GM12874 (cell line): ENCODE results near the gene DXO.

Experiments used
- TF ChIP-seq, protein P1 (sequence below): IDR thresholded peaks from 2 replicates; pipeline ENCODE4 v1.5.1; 2011; ENCODE audit warnings: low read depth, mild to moderate bottlenecking, control low read depth, low read length, moderate library complexity; ENCODE audit not compliant: insufficient read depth

The DXO gene

GRCh38 chr6:31956796-31957195 lies 15.1 kb downstream of the DXO start:
- TF ChIP-seq, protein P1, sequence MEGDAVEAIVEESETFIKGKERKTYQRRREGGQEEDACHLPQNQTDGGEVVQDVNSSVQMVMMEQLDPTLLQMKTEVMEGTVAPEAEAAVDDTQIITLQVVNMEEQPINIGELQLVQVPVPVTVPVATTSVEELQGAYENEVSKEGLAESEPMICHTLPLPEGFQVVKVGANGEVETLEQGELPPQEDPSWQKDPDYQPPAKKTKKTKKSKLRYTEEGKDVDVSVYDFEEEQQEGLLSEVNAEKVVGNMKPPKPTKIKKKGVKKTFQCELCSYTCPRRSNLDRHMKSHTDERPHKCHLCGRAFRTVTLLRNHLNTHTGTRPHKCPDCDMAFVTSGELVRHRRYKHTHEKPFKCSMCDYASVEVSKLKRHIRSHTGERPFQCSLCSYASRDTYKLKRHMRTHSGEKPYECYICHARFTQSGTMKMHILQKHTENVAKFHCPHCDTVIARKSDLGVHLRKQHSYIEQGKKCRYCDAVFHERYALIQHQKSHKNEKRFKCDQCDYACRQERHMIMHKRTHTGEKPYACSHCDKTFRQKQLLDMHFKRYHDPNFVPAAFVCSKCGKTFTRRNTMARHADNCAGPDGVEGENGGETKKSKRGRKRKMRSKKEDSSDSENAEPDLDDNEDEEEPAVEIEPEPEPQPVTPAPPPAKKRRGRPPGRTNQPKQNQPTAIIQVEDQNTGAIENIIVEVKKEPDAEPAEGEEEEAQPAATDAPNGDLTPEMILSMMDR, result no peak

DNA sequence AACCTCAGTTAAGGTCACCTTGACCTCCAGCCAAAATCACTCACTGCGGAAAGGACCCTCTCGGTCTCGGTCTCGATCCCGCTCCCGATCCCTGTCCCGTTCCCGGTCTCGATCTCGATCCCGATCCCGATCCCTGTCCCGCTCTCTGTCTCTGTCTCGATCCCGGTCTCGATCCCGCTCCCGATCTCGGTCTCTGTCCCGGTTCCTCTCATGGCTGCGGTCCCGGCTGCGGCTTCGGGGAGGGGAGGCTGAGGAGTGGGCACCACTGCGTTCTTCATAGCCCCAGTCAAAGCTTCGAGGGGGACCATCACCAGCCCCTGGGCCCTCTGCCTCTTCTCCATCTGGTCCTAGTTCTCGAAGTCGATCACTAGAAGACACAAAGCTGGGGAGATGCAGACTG lies 17.4 kb downstream of the DXO start:
- TF ChIP-seq, protein P1, result no peak

- TF ChIP-seq, protein P1, result no peak
These were observed 19.0 kb downstream of the DXO start for GRCh38 chr6:31952890-31953289.

DNA sequence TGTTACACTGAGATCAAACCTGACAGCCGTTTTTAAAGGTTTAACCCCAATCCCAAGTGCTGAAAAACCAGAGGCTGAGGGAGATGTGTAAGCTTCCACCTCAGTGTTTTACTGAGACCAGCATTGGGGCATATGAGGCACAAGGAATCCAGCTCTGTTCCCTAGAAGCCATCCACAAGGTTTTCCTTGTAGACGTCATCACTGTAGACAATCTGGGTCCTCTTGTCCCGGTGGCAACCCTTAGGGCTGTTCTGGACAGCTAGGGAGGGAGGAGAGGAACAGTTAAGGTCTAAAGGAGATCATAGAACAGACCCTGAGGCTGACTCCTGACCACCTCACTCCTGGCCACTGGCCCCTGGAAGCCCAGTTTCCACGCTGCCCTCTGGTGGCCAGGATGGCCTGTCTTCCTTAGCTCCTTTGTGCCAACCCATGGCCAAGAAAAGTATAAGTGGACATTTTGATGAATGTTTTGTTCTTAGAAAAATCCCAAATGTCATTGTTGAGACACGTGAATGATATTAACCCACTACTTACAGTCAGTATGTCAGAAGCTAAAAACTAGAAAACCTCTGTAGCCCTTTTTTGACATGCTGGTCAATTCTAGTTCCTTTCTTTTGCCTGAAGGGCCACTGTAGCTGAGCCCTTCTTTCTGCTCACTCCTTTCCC lies 19.7 kb downstream of the DXO start:
- TF ChIP-seq, protein P1, result peak; percentile 50

DNA sequence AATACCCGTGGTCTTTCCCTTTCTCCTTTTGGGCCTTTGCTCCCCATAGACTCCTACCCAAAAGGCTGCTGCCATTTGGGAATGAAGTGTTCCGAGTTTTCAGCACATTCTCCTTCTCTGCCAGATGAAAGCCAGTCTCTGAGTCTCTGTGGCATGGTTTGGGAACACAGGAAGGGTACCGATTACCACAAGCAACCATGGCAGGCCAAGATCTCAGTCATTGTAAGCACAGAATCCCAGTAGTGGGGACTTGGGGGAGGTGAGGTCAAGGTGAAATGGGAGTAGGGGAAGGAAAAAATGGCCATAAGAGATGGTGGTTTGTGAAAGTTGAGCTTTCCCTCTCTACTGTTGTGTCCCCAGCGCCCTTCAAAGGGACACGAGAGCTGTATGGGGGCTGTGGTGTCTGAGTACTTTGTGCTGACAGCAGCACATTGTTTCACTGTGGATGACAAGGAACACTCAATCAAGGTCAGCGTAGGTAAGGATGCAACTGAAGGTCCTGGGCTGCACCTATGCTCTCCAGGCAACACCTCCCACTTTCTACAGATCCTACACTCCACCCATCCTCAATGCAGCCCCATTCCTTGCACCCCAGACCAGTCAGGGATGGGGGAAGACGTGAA lies 21.9 kb downstream of the DXO start:
- TF ChIP-seq, protein P1, result no peak

DNA sequence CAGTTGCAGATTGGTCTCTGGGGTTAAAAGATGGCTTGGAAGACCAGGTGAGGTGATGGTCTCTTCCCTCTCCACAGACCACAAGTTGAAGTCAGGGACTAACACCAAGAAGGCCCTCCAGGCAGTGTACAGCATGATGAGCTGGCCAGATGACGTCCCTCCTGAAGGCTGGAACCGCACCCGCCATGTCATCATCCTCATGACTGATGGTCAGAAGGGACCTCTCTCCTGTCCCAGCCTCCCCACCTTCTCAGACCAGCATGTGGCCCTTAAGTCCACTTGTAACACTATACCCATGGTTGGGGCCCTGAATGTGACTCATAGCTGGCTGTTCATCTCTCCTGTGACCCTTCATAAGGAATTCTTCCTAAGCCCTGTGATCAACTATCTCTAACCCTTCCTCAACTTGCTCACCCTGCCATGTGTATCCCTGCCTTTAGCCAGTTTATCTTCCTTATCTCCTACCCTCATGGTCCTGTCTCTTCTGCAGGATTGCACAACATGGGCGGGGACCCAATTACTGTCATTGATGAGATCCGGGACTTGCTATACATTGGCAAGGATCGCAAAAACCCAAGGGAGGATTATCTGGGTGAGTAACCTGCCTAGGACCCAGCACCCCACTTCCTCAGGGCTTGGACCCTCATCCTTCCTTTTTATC lies 23.1 kb downstream of the DXO start:
- TF ChIP-seq, protein P1, result no peak

DNA sequence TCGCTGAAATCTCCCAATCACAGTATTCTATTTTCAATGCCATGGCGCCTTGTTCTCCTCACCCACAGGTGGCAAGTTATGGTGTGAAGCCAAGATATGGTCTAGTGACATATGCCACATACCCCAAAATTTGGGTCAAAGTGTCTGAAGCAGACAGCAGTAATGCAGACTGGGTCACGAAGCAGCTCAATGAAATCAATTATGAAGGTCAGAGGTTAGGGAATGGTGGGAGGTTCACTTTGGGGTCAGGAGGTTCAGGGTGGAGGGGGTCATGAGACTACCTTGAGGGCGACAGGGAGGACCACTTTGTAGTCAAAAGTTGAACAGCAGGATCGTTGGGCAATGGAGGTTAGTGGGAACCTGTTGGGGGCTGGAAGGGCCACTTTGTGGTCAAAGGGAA lies 23.6 kb downstream of the DXO start:
- TF ChIP-seq, protein P1, result no peak
